T-helper 2 cell (primary cell): Measurements from ENCODE around the gene RNF217.
"Not testable (repeated sequence)": the region's sequence is repeated elsewhere in the genome, so short reads cannot be mapped to it uniquely, and the experiment has no call there.

ENCODE experiments used
- DNase-seq, 5 experiments: peaks; one replicate each; pipeline versions ENCODE4 v3.0.0 to v3.0.0-alpha.2; 2012 to 2022
- total RNA-seq, 2 donors: gene quantifications; one replicate each; lab custom pipeline; 2026; lab: John Stamatoyannopoulos, UW

Gene RNF217
- total RNA-seq = 1.2 to 3.1 reads per million in 2 donors

- peak in 1 of 5 experiments; percentile 21 for DNase-seq
Observed at GRCh38 chr6:124961777-124962638, at the start of gene RNF217. RNF217 (plus strand) TSS chr6:124962437; CDS start chr6:124962545, 108 bp downstream.

- DNase-seq = no peak
Observed at GRCh38 chr6:124913056-124913455, 49.2 kb upstream of the RNF217 start.

- DNase-seq = no peak
Observed at GRCh38 chr6:124917769-124918168, 44.5 kb upstream of the RNF217 start.

- DNase-seq = not testable (repeated sequence)
Observed at GRCh38 chr6:124919703-124920102, 42.5 kb upstream of the RNF217 start.

- DNase-seq = no peak
Observed at GRCh38 chr6:124924333-124924759, 37.9 kb upstream of the RNF217 start.

- DNase-seq = no peak
Observed at GRCh38 chr6:124926435-124926834, 35.8 kb upstream of the RNF217 start.

- DNase-seq = no peak
Observed at GRCh38 chr6:124927806-124928205, 34.4 kb upstream of the RNF217 start.

- no peak for DNase-seq
Observed at GRCh38 chr6:124928851-124929250, 33.4 kb upstream of the RNF217 start.

- no peak for DNase-seq
Observed at GRCh38 chr6:124937645-124938044, 24.6 kb upstream of the RNF217 start.

GRCh38 chr6:124941259-124941658 lies 21.0 kb upstream of the RNF217 start:
- DNase-seq = peak in 1 of 5 experiments; percentile 18

- no peak for DNase-seq
Observed at GRCh38 chr6:124943658-124944057, 18.6 kb upstream of the RNF217 start.

GRCh38 chr6:124947971-124948451 lies 14.2 kb upstream of the RNF217 start:
- DNase-seq = no peak

GRCh38 chr6:124949706-124950105 lies 12.5 kb upstream of the RNF217 start:
- DNase-seq = no peak

- DNase-seq = no peak
Observed at GRCh38 chr6:124953808-124954207, 8.4 kb upstream of the RNF217 start.

GRCh38 chr6:124955108-124955856 lies 7.0 kb upstream of the RNF217 start:
- DNase-seq = no peak

- DNase-seq = no peak
Observed at GRCh38 chr6:124956018-124956417, 6.2 kb upstream of the RNF217 start.

GRCh38 chr6:124958149-124958548 lies 4.1 kb upstream of the RNF217 start:
- no peak for DNase-seq

GRCh38 chr6:124958759-124959354 lies 3.4 kb upstream of the RNF217 start:
- DNase-seq = peak in 1 of 5 experiments; percentile 18

GRCh38 chr6:124960757-124961463 lies 1.3 kb upstream of the RNF217 start:
- DNase-seq = no peak

GRCh38 chr6:124961464-124961776 lies 817 bp upstream of the RNF217 start:
- no peak for DNase-seq

- DNase-seq = no peak
Observed at GRCh38 chr6:124962639-124963415, 590 bp downstream of the RNF217 start.

GRCh38 chr6:124963416-124963785 lies 1.2 kb downstream of the RNF217 start:
- no peak for DNase-seq
